H1 (cell line): ENCODE data around the gene AKIRIN2. TPM values are rescaled to one million over a fixed set of nuclear protein-coding genes. Genes with fewer than 3 reads are reported as not detected.

Experiments used
- CTCF ChIA-PET: fragments of 300-600 bp; sonication (Branson Sonifier 250); formaldehyde crosslinking; loops from one replicate; lab custom pipeline; 2021; ENCODE audit not compliant: partially characterized antibody; lab: Charles Lee
- POLR2A ChIA-PET: fragments of 300-600 bp; sonication (Branson Sonifier 250); formaldehyde crosslinking; loops from one replicate; lab custom pipeline; 2021; ENCODE audit warnings: inconsistent platforms; ENCODE audit not compliant: partially characterized antibody; lab: Charles Lee
- DNase-seq, 2 experiments: peaks; one replicate each; pipeline versions ENCODE4 v3.0.0 to v3.0.0-alpha.2; 2010 to 2022; ENCODE audit warnings: low spot score in 2 of 2, low read depth in 1 of 2, mixed read lengths in 1 of 2
- FAIRE-seq: peaks from 2 replicates; lab custom pipeline; 2011; peaks lifted over from hg19 to GRCh38; lab: Jason Lieb, UNC
- H2AFZ ChIP-seq: 2 replicates; pipeline ENCODE4 v1.8.1; 2012; ENCODE audit warnings: low read length, inconsistent platforms
- H2AK5ac ChIP-seq: 2 replicates; pipeline ENCODE4 v1.6.1; 2013; ENCODE audit warnings: low read depth, low read length
- H2BK120ac ChIP-seq: replicated peaks from 2 replicates; pipeline ENCODE3; 2013; ENCODE audit warnings: low read depth, low read length, inconsistent platforms
- H2BK12ac ChIP-seq: 2 replicates; pipeline ENCODE4 v1.6.1; 2013; ENCODE audit warnings: low read depth, low read length
- H2BK15ac ChIP-seq: 2 replicates; pipeline ENCODE4 v1.6.1; 2013; ENCODE audit warnings: low read length
- H2BK20ac ChIP-seq: 2 replicates; pipeline ENCODE4 v1.6.1; 2013; ENCODE audit warnings: low read length
- H2BK5ac ChIP-seq: 2 replicates; pipeline ENCODE4 v1.6.1; 2013; ENCODE audit warnings: low read depth, low read length
- H3K14ac ChIP-seq: 2 replicates; pipeline ENCODE4 v1.6.1; 2013; ENCODE audit warnings: inconsistent platforms; ENCODE audit not compliant: insufficient read length
- H3K18ac ChIP-seq: 2 replicates; pipeline ENCODE4 v1.6.1; 2013; ENCODE audit warnings: low read length; ENCODE audit errors: extremely low read depth
- H3K23ac ChIP-seq: 2 replicates; pipeline ENCODE4 v1.6.1; 2013; ENCODE audit warnings: inconsistent platforms; ENCODE audit not compliant: insufficient read length
- H3K23me2 ChIP-seq: 2 replicates; pipeline ENCODE4 v1.6.1; 2013; ENCODE audit warnings: low read depth, low read length
- H3K27ac ChIP-seq: 2 replicates; pipeline ENCODE4 v1.6.1; 2011; ENCODE audit warnings: low read depth, low read length, inconsistent platforms
- H3K27me3 ChIP-seq, 4 experiments: replicated peaks in 1 of 4; 1 replicate in 1 of 4; 2 replicates in 3 of 4; pipeline versions ENCODE4 v1.6.1 to v1.8.1; 2011 to 2013; ENCODE audit warnings: low read length in 3 of 4, mild to moderate bottlenecking in 3 of 4, inconsistent platforms in 2 of 4, mixed read lengths in 2 of 4, moderate library complexity in 1 of 4; ENCODE audit not compliant: control insufficient read depth in 3 of 4, insufficient read depth in 3 of 4; ENCODE audit errors: extremely low read depth in 1 of 4
- H3K36me3 ChIP-seq, 4 experiments: 2 replicates each; pipeline versions ENCODE4 v1.6.1 to v1.8.1; 2011 to 2013; ENCODE audit warnings: mild to moderate bottlenecking in 4 of 4, low read length in 3 of 4, moderate library complexity in 2 of 4, control low read depth in 1 of 4, inconsistent platforms in 1 of 4; ENCODE audit not compliant: insufficient read depth in 4 of 4, control insufficient read depth in 2 of 4
- H3K4ac ChIP-seq: replicated peaks from 2 replicates; pipeline ENCODE3; 2013; ENCODE audit warnings: low read length, low read depth, mixed read lengths, inconsistent platforms; ENCODE audit not compliant: insufficient read length
- H3K4me1 ChIP-seq, 4 experiments: replicated peaks in 1 of 4; 1 replicate in 1 of 4; 2 replicates in 3 of 4; pipeline versions ENCODE4 v1.6.1 to v1.8.1; 2011 to 2013; ENCODE audit warnings: low read length in 3 of 4, inconsistent platforms in 2 of 4, mixed read lengths in 1 of 4; ENCODE audit not compliant: insufficient read depth in 4 of 4, control insufficient read depth in 3 of 4
- H3K4me2 ChIP-seq, 2 experiments: 2 replicates each; pipeline versions ENCODE4 v1.6.1 to v1.8.1; 2011 to 2013; ENCODE audit warnings: low read depth in 2 of 2, low read length in 2 of 2, control low read depth in 1 of 2, inconsistent platforms in 1 of 2, mild to moderate bottlenecking in 1 of 2; ENCODE audit not compliant: insufficient read depth in 1 of 2
- H3K4me3 ChIP-seq, 4 experiments: fragments of 200-600, 300-600 bp in 1 of 4; sonication (generic), shearing (Covaris generic), sonication (Bioruptor Twin) in 1 of 4; 2 replicates each; pipeline versions ENCODE4 v1.5.1 to v1.8.1; 2011 to 2016; ENCODE audit warnings: low read length in 4 of 4, low read depth in 3 of 4, control low read depth in 2 of 4, inconsistent platforms in 2 of 4, mild to moderate bottlenecking in 2 of 4, mixed read lengths in 1 of 4, moderate library complexity in 1 of 4; ENCODE audit not compliant: insufficient read depth in 2 of 4; ENCODE audit errors: extremely low read depth in 1 of 4
- H3K56ac ChIP-seq: replicated peaks from 2 replicates; pipeline ENCODE3; 2013; ENCODE audit warnings: low read depth, mild to moderate bottlenecking, mixed read lengths, low read length, inconsistent platforms; ENCODE audit not compliant: insufficient read length
- H3K79me1 ChIP-seq: 2 replicates; pipeline ENCODE4 v1.6.1; 2013; ENCODE audit warnings: low read depth, low read length, control low read depth
- H3K79me2 ChIP-seq, 2 experiments: 2 replicates each; pipeline versions ENCODE4 v1.6.1 to v1.8.1; 2012 to 2013; ENCODE audit warnings: low read length in 2 of 2, mild to moderate bottlenecking in 2 of 2, inconsistent platforms in 1 of 2; ENCODE audit not compliant: insufficient read depth in 2 of 2, control insufficient read depth in 1 of 2
- H3K9ac ChIP-seq, 4 experiments: replicated peaks in 1 of 4; 1 replicate in 1 of 4; 2 replicates in 3 of 4; pipeline versions ENCODE4 v1.6.1 to v1.8.1; 2011 to 2013; ENCODE audit warnings: low read depth in 3 of 4, low read length in 3 of 4, control low read depth in 2 of 4, mild to moderate bottlenecking in 2 of 4, moderate library complexity in 2 of 4, inconsistent platforms in 1 of 4; ENCODE audit errors: extremely low read depth in 1 of 4
- H3K9me3 ChIP-seq, 2 experiments: 2 replicates each; pipeline versions ENCODE4 v1.6.1 to v1.8.1; 2012 to 2013; ENCODE audit warnings: mild to moderate bottlenecking in 2 of 2, moderate library complexity in 2 of 2, control low read depth in 1 of 2, inconsistent platforms in 1 of 2, low read depth in 1 of 2, low read length in 1 of 2, mixed read lengths in 1 of 2; ENCODE audit not compliant: insufficient read depth in 2 of 2
- H4K20me1 ChIP-seq, 2 experiments: replicated peaks in 1 of 2; 2 replicates each; pipeline versions ENCODE3 to v1.8.1; 2011 to 2013; ENCODE audit warnings: inconsistent platforms in 2 of 2, low read length in 2 of 2, mild to moderate bottlenecking in 1 of 2; ENCODE audit not compliant: insufficient read depth in 2 of 2, control insufficient read depth in 1 of 2
- H4K5ac ChIP-seq: 2 replicates; pipeline ENCODE4 v1.6.1; 2013; ENCODE audit warnings: low read length, low read depth, mixed read lengths, inconsistent platforms; ENCODE audit not compliant: insufficient read length
- H4K8ac ChIP-seq: 2 replicates; pipeline ENCODE4 v1.8.0; 2013; ENCODE audit warnings: mild to moderate bottlenecking, moderate library complexity, low read length, inconsistent platforms; ENCODE audit not compliant: insufficient read depth; ENCODE audit errors: extremely low read depth
- H4K91ac ChIP-seq: replicated peaks from 2 replicates; pipeline ENCODE3; 2013; ENCODE audit warnings: low read length, mixed read lengths, inconsistent platforms; ENCODE audit not compliant: insufficient read length
- CEBPB ChIP-seq: IDR thresholded peaks from 2 replicates; pipeline ENCODE4 v1.6.1; 2012; ENCODE audit warnings: low read depth, low read length
- GTF2F1 ChIP-seq: IDR thresholded peaks from 2 replicates; pipeline ENCODE4 v1.6.1; 2012; ENCODE audit warnings: low read depth, low read length, improper control_type of control experiment, borderline replicate concordance
- MAFK ChIP-seq: IDR thresholded peaks from 2 replicates; pipeline ENCODE4 v1.6.1; 2012; ENCODE audit warnings: low read depth, mild to moderate bottlenecking, improper control_type of control experiment, low read length
- POLR2AphosphoS5 ChIP-seq: IDR thresholded peaks from 2 replicates; pipeline ENCODE4 v1.6.1; 2011; ENCODE audit warnings: low read depth, low read length
- POU5F1 ChIP-seq: IDR thresholded peaks from 2 replicates; pipeline ENCODE4 v1.6.1; 2011; ENCODE audit warnings: low read depth, mild to moderate bottlenecking, low read length, moderate library complexity
- RFX5 ChIP-seq: IDR thresholded peaks from 2 replicates; pipeline ENCODE4 v1.6.1; 2011; ENCODE audit warnings: low read depth, low read length, improper control_type of control experiment, borderline replicate concordance
- RXRA ChIP-seq: IDR thresholded peaks from 2 replicates; pipeline ENCODE4 v1.6.1; 2011; ENCODE audit warnings: low read depth, mild to moderate bottlenecking, low read length, moderate library complexity; ENCODE audit not compliant: insufficient read depth
- SAP30 ChIP-seq: fragments of 300-600 bp; sonication (generic); IDR thresholded peaks from 2 replicates; pipeline ENCODE4 v1.7.1; 2012; ENCODE audit warnings: low read length, moderate library complexity, mild to moderate bottlenecking, inconsistent platforms; ENCODE audit not compliant: insufficient read depth, insufficient replicate concordance
- SP1 ChIP-seq: IDR thresholded peaks from 2 replicates; pipeline ENCODE4 v1.6.1; 2011; ENCODE audit warnings: low read depth, low read length
- TAF1 ChIP-seq: IDR thresholded peaks from 2 replicates; pipeline ENCODE4 v1.6.1; 2011; ENCODE audit warnings: mild to moderate bottlenecking, low read depth, low read length
- TBP ChIP-seq: IDR thresholded peaks from 2 replicates; pipeline ENCODE4 v1.6.1; 2011; ENCODE audit warnings: low read depth, low read length, improper control_type of control experiment
- TCF12 ChIP-seq: IDR thresholded peaks from 2 replicates; pipeline ENCODE4 v1.6.1; 2011; ENCODE audit warnings: low read depth, mild to moderate bottlenecking, low read length
- TEAD4 ChIP-seq: IDR thresholded peaks from 2 replicates; pipeline ENCODE4 v1.6.1; 2012; ENCODE audit warnings: low read depth, low read length, inconsistent platforms, mixed read lengths
- polyA plus RNA-seq, 7 experiments: library from polyadenylated mRNA; depleted of rRNA in 3 of 7; stranded (reverse) in 5 of 7; unstranded in 2 of 7; fragments of >200 nt in 5 of 7; fragments of 200-250 nt in 2 of 7; gene quantifications; 1 replicate in 5 of 7; 2 replicates in 1 of 7; 4 replicates in 1 of 7; pipeline versions ENCODE4 v1.2.1 to v1.2.3, GENCODE V29; 2011 to 2013; ENCODE audit warnings: missing spikeins in 2 of 7, mixed read lengths in 2 of 7
- total RNA-seq: library from RNA; stranded (reverse); fragmentation: NEBNext Ultra II Directional; extraction: Animal tissue kit (Norgen Biotek cat#: 25700); gene quantifications from 2 replicates; pipeline ENCODE4 v1.2.1, GENCODE V29; 2021
- TF ChIP-seq, protein P1 (sequence below): IDR thresholded peaks from 2 replicates; pipeline ENCODE4 v1.6.1; 2012; ENCODE audit warnings: low read length, inconsistent platforms

The AKIRIN2 gene
- total and polyA plus RNA-seq, 2 of the 8 experiments (the other 6 are each of a cell fraction or from before 2014, with no cell fraction given): 35.6 to 75.3 TPM

DNA sequence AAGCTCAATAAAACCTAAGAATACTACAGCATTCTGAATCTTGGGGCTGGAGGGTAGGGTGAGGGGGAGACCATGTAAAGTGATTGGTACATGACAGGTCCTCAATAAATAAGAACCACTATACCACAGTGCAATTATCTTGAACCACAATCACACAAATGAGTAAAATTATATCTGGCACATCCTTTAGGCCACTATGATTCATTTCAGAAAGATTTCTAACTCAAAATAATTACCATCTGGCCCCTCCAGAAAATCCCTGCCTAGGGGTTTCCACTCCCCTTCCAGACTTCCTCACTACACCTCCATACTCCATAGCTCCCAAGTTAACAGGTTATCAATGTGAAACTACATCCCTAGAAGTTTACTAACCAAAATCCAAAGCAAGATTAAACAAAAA, 19.7 kb downstream of the AKIRIN2 start:
- Histone ChIP-seq H3K9me3 (no peaks in the 10 kb centered on the region), H3K14ac (no peak overlapping the region), H3K79me1 (peaks cover 5% of the 10 kb centered on the region), H3K56ac (no peak overlapping the region), H4K91ac (no peak overlapping the region), H4K5ac (no peak overlapping the region), H2BK5ac (no peak overlapping the region), H2AFZ (no peak overlapping the region), H4K20me1 (peaks cover 7 to 9% of the 10 kb centered on the region in 2 experiments), H2BK15ac (no peak overlapping the region), H3K79me2 (peaks cover 12 to 86% of the 10 kb centered on the region in 2 experiments), H3K4me1 (no peaks in the 10 kb centered on the region; a peak in 1 of 7 replicates), H3K27me3 (no peaks in the 10 kb centered on the region), H4K8ac (no peak overlapping the region), H3K4me3 (no peak overlapping the region), H3K23ac (no peak overlapping the region), H2BK12ac (no peak overlapping the region), H3K4ac (no peak overlapping the region), H2BK120ac (no peak overlapping the region), H3K4me2 (no peak overlapping the region), H3K9ac (no peak overlapping the region), H2AK5ac (no peak overlapping the region), H2BK20ac (no peak overlapping the region), H3K23me2 (no peaks in the 10 kb centered on the region), H3K36me3 (peaks cover 6 to 23% (median 11%) of the 10 kb centered on the region in 4 experiments; a peak in 6 of 8 replicates), H3K18ac (no peak overlapping the region), H3K27ac (no peak overlapping the region)
- no peak for FAIRE-seq
- ChIA-PET CTCF (interaction anchor here (0.7 to 1.7 kb wide), 2 partner anchors 9 to 26 kb away, joined by 3 read pairs; no protein-coding TSS in a partner anchor), POLR2A (interaction anchor here (1.3 to 2.9 kb wide), 2 partner anchors 14 to 20 kb away, joined by 4 to 11 read pairs; partner anchors contain the start of gene AKIRIN2)
- DNase-seq: no peak
- TF ChIP-seq MAFK: no peak
- no peak for TF ChIP-seq TAF1
- no peak for TF ChIP-seq RXRA
- TF ChIP-seq, protein P1, sequence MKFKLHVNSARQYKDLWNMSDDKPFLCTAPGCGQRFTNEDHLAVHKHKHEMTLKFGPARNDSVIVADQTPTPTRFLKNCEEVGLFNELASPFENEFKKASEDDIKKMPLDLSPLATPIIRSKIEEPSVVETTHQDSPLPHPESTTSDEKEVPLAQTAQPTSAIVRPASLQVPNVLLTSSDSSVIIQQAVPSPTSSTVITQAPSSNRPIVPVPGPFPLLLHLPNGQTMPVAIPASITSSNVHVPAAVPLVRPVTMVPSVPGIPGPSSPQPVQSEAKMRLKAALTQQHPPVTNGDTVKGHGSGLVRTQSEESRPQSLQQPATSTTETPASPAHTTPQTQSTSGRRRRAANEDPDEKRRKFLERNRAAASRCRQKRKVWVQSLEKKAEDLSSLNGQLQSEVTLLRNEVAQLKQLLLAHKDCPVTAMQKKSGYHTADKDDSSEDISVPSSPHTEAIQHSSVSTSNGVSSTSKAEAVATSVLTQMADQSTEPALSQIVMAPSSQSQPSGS: no peak
- no peak for TF ChIP-seq POU5F1
- no peak for TF ChIP-seq CEBPB
- TF ChIP-seq TCF12: no peak
- no peak for TF ChIP-seq TBP
- TF ChIP-seq SAP30: no peak
- TF ChIP-seq RFX5: no peak
- no peak for TF ChIP-seq SP1
- no peak for TF ChIP-seq GTF2F1
- TF ChIP-seq POLR2AphosphoS5: no peak
- TF ChIP-seq TEAD4: no peak
